Spleen (tissue), 7 donors: ENCODE results near the gene SHE.
A peak's percentile ranks its signal among the peaks of the same experiment; 100 is the strongest.

Experiments
- CTCF ChIP-seq, 11 experiments: fragments of 200-600 bp in 7 of 11; fragments of 450-650 bp in 4 of 11; sonication (generic) in 4 of 11; IDR thresholded peaks in 8 of 11; conservative IDR thresholded peaks in 3 of 11; 1 replicate in 7 of 11; 2 replicates in 4 of 11; pipeline versions ENCODE4 v1.4.0 to v1.8.0; 2016 to 2021; ENCODE audit warnings: antibody characterized with exemption in 11 of 11, inconsistent platforms in 4 of 11, mild to moderate bottlenecking in 1 of 11
- POLR2A ChIP-seq, 3 donors: fragments of 450-650 bp; IDR thresholded peaks; one replicate each; pipeline ENCODE4 v1.5.1; 2017; ENCODE audit warnings: antibody characterized with exemption in 3 of 3, mild to moderate bottlenecking in 1 of 3
- POLR2AphosphoS5 ChIP-seq, 3 donors: sonication (generic); formaldehyde crosslinking; IDR thresholded peaks; one replicate each; pipeline ENCODE4 v1.5.1; 2017; ENCODE audit warnings: antibody characterized with exemption in 3 of 3
- donor health status: DM: no; HTN: no; CAD: no; lungs with moderate emphysema.
- donor health status: DM: no; HTN: no; CAD: no.
- donor health status: DM: no; HTN: no; CAD: no.

GRCh38 chr1:154442006-154442740 is 60.0 kb downstream of the SHE start:
- TF ChIP-seq CTCF (IDR thresholded peaks at IDR 0.05 in 8 of 11, conservative IDR thresholded peaks at IDR 0.05 in 3 of 11) (peak in 5 of 11 experiments; percentile 23 to 45 (median 38)), POLR2A (IDR thresholded peaks at IDR 0.05) (no peak), POLR2AphosphoS5 (IDR thresholded peaks at IDR 0.05) (no peak)
